GM19240 (cell line): ENCODE data around the gene BHLHE23.

Source experiments
- DNase-seq: peaks from one replicate; pipeline ENCODE4 v3.0.0; 2011; ENCODE audit warnings: low spot score; ENCODE audit not compliant: insufficient read length

BHLHE23 gene

DNA sequence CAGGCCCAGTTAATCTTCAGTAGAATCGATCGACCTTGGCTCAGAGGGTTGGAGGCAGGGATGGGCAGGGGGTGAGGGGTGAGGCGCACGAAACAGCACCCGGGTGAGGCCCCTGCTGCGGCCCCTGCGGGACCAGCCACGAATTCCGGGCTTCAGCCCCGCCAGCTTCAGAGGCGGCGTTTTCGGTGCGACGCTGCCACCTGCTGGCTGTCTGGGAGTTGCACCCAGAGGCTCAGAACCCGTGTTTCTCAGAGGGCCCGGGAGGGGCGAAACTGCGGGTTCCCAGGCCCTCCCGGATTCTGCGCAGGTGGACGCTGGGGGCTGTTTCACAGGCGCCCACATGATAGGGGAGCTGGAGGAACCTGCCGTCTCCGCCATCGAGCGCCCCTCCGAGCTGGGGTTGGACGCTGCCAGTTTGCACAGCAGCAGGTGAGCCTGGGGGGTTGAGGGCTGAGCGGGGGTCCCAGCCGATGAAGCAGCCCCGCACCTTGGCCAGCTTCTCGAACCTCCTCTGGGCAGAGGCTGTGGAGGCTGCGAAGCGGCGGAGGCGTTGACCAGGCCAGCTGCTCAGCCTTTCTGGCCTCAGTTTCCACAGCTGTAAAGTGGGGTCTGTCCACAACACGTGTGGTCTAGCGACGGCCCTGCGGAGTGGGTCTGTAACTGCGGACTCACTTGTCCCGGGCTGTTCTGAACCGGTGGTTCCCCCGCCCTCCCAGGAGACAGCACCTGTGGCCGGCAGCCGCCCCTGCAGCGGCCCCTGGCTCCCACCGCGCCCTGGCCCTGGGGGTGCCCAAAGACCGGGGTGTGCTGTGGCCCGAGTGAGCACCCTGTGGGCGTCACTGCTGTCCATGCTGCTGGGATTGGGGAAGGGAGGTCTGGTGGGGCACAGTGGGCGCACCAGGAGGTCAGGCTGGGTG is 2.5 kb upstream of the BHLHE23 start:
- DNase-seq: peak; percentile 97

GRCh38 chr20:63008541-63009044 is 1.8 kb upstream of the BHLHE23 start:
- DNase-seq: no peak

GRCh38 chr20:63007646-63008488 is 1.1 kb upstream of the BHLHE23 start:
- no peak for DNase-seq

DNA sequence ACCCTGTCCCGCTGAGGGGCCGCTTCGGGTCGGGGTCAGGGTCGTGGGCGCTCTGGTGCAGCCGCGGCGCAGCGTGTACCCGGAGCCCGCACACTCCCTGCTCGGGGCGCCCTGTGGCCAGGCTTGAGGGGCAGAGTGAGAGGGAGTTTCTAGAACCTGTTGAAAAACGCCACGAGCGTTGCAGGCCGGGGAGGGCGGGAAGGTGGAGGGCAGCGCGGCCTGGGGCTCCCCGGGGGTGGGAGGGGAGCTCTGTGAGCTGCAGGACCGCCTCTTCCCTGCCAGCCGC is 539 bp upstream of the BHLHE23 start:
- DNase-seq: no peak

DNA sequence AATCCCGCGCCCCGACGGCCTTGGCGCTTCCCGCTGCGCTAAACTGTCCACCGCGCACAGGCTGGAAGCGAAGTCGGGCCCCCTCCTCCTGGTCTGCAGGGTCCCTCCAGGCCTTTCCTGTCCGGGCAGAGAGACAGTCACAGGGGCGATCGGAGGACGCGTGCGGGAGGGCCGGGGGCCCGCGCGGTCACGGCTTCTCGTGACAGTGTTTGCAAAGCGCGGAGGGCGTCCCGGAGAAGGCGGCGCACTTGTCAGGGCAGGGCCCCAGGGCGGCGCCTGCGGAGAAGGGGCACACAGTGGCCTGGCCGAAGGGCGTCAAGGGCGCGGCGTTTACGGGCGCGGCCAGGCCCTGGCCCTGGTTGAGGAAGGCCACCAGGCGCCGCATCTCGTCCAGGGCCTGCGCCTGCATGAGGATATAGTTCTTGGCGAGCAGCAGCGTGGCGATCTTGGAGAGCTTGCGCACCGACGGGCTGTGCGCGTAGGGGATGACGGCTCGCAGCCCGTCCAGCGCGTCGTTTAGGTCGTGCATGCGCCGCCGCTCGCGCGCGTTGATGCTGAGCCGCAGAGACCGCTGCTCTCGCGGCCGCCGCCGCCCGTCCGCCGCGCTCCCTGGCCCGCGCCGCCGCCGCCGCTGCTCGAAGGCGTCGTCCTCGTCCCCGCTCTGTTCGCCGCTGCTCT is 763 bp downstream of the BHLHE23 start:
- no peak for DNase-seq

- DNase-seq: no peak
Measured at GRCh38 chr20:63005365-63005861, 1.4 kb downstream of the BHLHE23 start.

GRCh38 chr20:63004607-63005364 is 2.0 kb downstream of the BHLHE23 start:
- DNase-seq: no peak

DNA sequence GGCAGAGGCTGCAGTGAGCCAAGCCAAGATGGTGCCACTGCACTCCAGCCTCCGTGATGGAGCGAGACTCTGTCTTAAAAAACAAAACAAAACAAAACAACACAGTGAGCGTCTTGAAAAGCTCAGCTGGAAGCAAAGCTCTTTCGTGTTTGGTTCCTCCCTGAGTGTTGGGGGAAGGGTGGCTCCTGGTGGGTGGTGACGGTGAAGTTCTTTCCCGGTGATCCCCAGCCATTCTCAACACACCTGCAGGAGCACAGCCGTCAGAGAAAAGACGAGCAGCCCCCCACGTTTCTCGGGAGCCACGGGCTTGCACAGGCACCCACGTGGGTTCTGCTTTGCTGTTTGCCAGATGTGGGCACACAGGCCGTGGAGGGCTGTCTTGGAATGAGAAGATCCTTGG is 3.2 kb downstream of the BHLHE23 start:
- no peak for DNase-seq

- no peak for DNase-seq
Measured at GRCh38 chr20:63002511-63002910, 4.3 kb downstream of the BHLHE23 start.

- no peak for DNase-seq
Measured at GRCh38 chr20:63000958-63001357, 5.8 kb downstream of the BHLHE23 start.

DNA sequence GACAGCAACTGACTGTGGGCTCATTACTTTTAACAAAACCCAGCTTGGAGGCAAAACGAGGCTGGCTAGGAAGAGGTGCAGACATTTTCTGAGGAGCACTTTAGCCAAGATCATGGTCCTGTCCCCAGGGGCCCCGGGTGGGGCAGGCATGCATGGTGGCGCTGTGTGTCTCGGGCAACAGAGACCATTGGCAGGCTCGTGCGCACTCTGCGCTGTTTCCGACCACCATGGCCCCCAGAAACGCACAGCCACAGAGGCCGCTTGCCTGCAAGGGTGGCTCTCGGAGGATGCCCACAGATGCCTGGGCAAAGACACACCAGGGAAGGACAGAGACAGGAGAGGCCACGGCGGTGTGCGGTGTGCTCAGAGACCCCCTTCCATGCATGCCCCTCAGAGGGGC is 6.7 kb downstream of the BHLHE23 start:
- DNase-seq: no peak

GRCh38 chr20:62999580-62999979 is 7.2 kb downstream of the BHLHE23 start:
- DNase-seq: no peak

- no peak for DNase-seq
Measured at GRCh38 chr20:62998449-62998848, 8.3 kb downstream of the BHLHE23 start.

GRCh38 chr20:62997417-62998035 is 9.2 kb downstream of the BHLHE23 start:
- DNase-seq: no peak

GRCh38 chr20:62996596-62996982 is 10.2 kb downstream of the BHLHE23 start:
- DNase-seq: no peak

DNA sequence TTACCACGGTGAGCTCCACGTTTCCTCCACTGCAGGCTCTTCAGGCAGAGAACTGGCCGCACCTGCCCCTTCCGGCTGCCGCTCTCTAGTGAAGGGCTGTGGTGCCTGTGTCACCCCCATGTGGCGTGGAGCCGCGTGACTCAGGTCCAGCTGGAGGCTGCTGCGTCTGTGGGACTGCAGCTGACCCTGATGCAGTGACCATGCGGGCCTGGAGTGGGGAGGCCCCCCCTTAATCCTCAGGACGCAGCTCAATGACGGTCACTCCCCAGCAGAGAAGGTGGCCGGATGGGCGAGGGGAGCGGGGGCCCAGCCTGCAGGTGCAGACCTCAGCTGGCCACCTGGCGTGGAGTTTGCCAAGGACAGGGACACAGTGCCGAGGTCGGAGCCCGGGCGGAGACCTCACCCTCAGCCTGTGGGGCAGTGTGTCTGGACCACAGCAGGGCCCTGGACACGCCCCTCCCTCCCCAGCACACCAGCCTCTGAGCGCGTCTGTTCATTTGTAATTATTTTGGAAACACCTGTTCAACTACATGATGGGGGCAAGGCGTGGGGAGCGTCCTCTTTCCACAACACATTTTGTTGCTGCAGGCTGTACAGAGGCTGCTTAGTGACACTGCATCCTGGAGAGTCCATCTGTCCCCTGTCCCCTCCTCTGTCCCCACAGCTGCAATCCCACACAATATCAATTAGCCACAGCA is 10.7 kb downstream of the BHLHE23 start:
- DNase-seq: no peak

DNA sequence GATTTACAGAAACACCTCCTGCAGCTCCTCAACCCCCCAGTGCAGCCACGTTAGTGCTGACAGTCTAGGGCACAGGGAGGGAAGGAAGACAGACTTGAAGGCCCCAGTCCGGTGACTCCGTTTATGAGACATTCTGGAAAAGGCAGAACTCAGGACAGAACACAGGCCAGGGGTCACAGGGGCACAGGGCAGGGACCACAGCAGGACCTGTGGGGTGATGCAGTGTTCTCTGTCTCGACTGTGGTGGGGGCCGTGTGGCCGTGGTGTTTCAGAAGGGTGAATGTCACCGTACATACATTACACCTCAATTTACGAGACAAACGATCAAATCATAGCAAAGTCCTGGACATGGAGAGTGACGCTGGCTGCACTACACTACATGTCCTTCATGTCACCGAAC is 11.3 kb downstream of the BHLHE23 start:
- DNase-seq: no peak

GRCh38 chr20:62994869-62995281 is 11.9 kb downstream of the BHLHE23 start:
- no peak for DNase-seq

GRCh38 chr20:62993856-62994494 is 12.8 kb downstream of the BHLHE23 start:
- DNase-seq: no peak
